GM21825 (cell line): Measurements from ENCODE around the gene COMT.

Experiments
- ATAC-seq: cut with Tn5 transposase; IDR thresholded peaks from one replicate; pipeline ENCODE4 v1.9.1; 2021; ENCODE audit warnings: mild to moderate bottlenecking, moderate library complexity; ENCODE audit not compliant: unreplicated experiment

Gene COMT

GRCh38 chr22:19981171-19981960, 39.8 kb downstream of the COMT start:
- no peak for ATAC-seq

- no peak for ATAC-seq
Measured at GRCh38 chr22:19981961-19982920, 40.7 kb downstream of the COMT start.

- ATAC-seq: no peak
Measured at GRCh38 chr22:19982991-19983578, 41.5 kb downstream of the COMT start.

- ATAC-seq: no peak
Measured at GRCh38 chr22:19983741-19984140, 42.2 kb downstream of the COMT start.

- ATAC-seq: no peak
Measured at GRCh38 chr22:19984201-19984753, 42.7 kb downstream of the COMT start.

- ATAC-seq: no peak
Measured at GRCh38 chr22:19984851-19985811, 43.6 kb downstream of the COMT start.

- no peak for ATAC-seq
Measured at GRCh38 chr22:19986011-19986409, 44.4 kb downstream of the COMT start.

GRCh38 chr22:19986410-19987341, 45.1 kb downstream of the COMT start:
- no peak for ATAC-seq

GRCh38 chr22:19987394-19988306, 46.1 kb downstream of the COMT start:
- ATAC-seq: no peak

- ATAC-seq: no peak
Measured at GRCh38 chr22:19988331-19988808, 46.8 kb downstream of the COMT start.

GRCh38 chr22:19988965-19989724, 47.6 kb downstream of the COMT start:
- no peak for ATAC-seq

GRCh38 chr22:19989725-19990067, 48.1 kb downstream of the COMT start:
- ATAC-seq: no peak

GRCh38 chr22:19990188-19990587, 48.6 kb downstream of the COMT start:
- no peak for ATAC-seq

GRCh38 chr22:19990609-19991394, 49.2 kb downstream of the COMT start:
- ATAC-seq: no peak

GRCh38 chr22:19991395-19991644, 49.7 kb downstream of the COMT start:
- ATAC-seq: no peak

GRCh38 chr22:19991645-19992451, 50.3 kb downstream of the COMT start:
- ATAC-seq: no peak
